HepG2 (cell line): Measurements from ENCODE around the gene ACOT8. TPM values are rescaled to one million over a fixed set of nuclear protein-coding genes. Genes with fewer than 3 reads are reported as not detected.

ENCODE experiments used
- ARID2 ChIP-seq: sonication (generic); formaldehyde crosslinking; IDR thresholded peaks from 2 replicates; pipeline ENCODE4 v1.8.1; 2022; ENCODE audit warnings: mild to moderate bottlenecking, missing genetic modification reagents, borderline replicate concordance
- BCLAF1 ChIP-seq: fragments of 450-650 bp; IDR thresholded peaks from 2 replicates; pipeline ENCODE4 v1.6.1; 2017; ENCODE audit warnings: mild to moderate bottlenecking
- HIVEP1 ChIP-seq: sonication (generic); formaldehyde crosslinking; IDR thresholded peaks from 2 replicates; pipeline ENCODE4 v1.4.0; 2020; ENCODE audit warnings: mild to moderate bottlenecking, missing genetic modification reagents
- HMG20B ChIP-seq: conservative IDR thresholded peaks from 2 replicates; pipeline ENCODE4 v1.6.1; 2016; ENCODE audit warnings: missing genetic modification reagents, missing compliant biosample characterization
- KDM3A ChIP-seq: IDR thresholded peaks from 2 replicates; pipeline ENCODE4 v1.6.1; 2018; ENCODE audit warnings: low read depth, missing compliant biosample characterization
- MYC ChIP-seq: sonication (generic); formaldehyde crosslinking; IDR thresholded peaks from 2 replicates; pipeline ENCODE4 v1.9.0; 2021; ENCODE audit warnings: missing genetic modification reagents, borderline replicate concordance
- PAWR ChIP-seq: sonication (generic); formaldehyde crosslinking; IDR thresholded peaks from 2 replicates; pipeline ENCODE4 v1.4.0; 2020; ENCODE audit warnings: missing genetic modification reagents, mild to moderate bottlenecking, borderline replicate concordance
- SMC3 ChIP-seq: IDR thresholded peaks from 2 replicates; pipeline ENCODE4 v1.6.1; 2011; ENCODE audit warnings: low read length, improper control_type of control experiment
- YEATS4 ChIP-seq: sonication (generic); formaldehyde crosslinking; IDR thresholded peaks from 2 replicates; pipeline ENCODE4 v1.4.0; 2020; ENCODE audit warnings: missing genetic modification reagents, borderline replicate concordance
- ZBTB40 ChIP-seq, 2 experiments: fragments of 450-650 bp in 1 of 2; sonication (generic) in 1 of 2; formaldehyde crosslinking in 1 of 2; IDR thresholded peaks; 2 replicates each; pipeline versions ENCODE4 v1.6.1 to v1.8.0; 2016 to 2022; ENCODE audit warnings: antibody characterized with exemption in 1 of 2, mild to moderate bottlenecking in 1 of 2, missing genetic modification reagents in 1 of 2
- ZNF180 ChIP-seq: sonication (generic); formaldehyde crosslinking; IDR thresholded peaks from 2 replicates; pipeline ENCODE4 v1.4.0; 2020; ENCODE audit warnings: low read depth, missing genetic modification reagents, borderline replicate concordance
- ZNF230 ChIP-seq: sonication (generic); formaldehyde crosslinking; IDR thresholded peaks from 2 replicates; pipeline ENCODE4 v1.4.0; 2020; ENCODE audit warnings: mild to moderate bottlenecking, missing genetic modification reagents
- ZNF574 ChIP-seq: sonication (generic); formaldehyde crosslinking; IDR thresholded peaks from 2 replicates; pipeline ENCODE4 v1.4.0; 2020; ENCODE audit warnings: missing genetic modification reagents
- polyA plus RNA-seq, 8 experiments: library from polyadenylated mRNA; depleted of rRNA in 3 of 8; stranded (reverse) in 7 of 8; unstranded in 1 of 8; fragments of >200 nt; fragmentation: Illumina TruSeq in 4 of 8; extraction: Trizol in 4 of 8; gene quantifications; 2 replicates each; pipeline versions ENCODE4 v1.2.1 to v1.2.3, GENCODE V29; 2011 to 2016; ENCODE audit warnings: low read depth in 4 of 8, missing spikeins in 1 of 8, mixed read lengths in 1 of 8; ENCODE audit not compliant: insufficient read depth in 1 of 8
- total RNA-seq, 5 experiments: library from RNA; depleted of rRNA; stranded (reverse); fragments of >200 nt; fragmentation: Illumina TruSeq; extraction: Trizol; gene quantifications; 2 replicates each; pipeline ENCODE4 v1.2.3, GENCODE V29; 2016; ENCODE audit warnings: low read depth in 1 of 5

The ACOT8 gene
- total and polyA plus RNA-seq, 2 of the 13 experiments (the other 11 are each of a cell fraction or from before 2014, with no cell fraction given): 31.4 to 45.5 TPM

- TF ChIP-seq ZBTB40 (IDR thresholded peaks at IDR 0.05) (no peak), ZBTB40 (CRISPR knock-in tag; IDR thresholded peaks at IDR 0.05) (no peak; the same call in 1 of the 2 replicates), HMG20B (no peak), PAWR (CRISPR knock-in tag) (no peak), YEATS4 (CRISPR knock-in tag) (peak; percentile 86; the same call in 1 of the 2 replicates), ZNF574 (peak; percentile 50), HIVEP1 (CRISPR knock-in tag) (peak; percentile 51; the same call in 1 of the 2 replicates), ZNF230 (CRISPR knock-in tag) (no peak), SMC3 (no peak), ZNF180 (CRISPR knock-in tag) (no peak), ARID2 (CRISPR knock-in tag) (peak; percentile 81; the same call in 1 of the 2 replicates), KDM3A (CRISPR knock-in tag) (peak; percentile 12; the same call in 1 of the 2 replicates), MYC (CRISPR knock-in tag) (peak; percentile 80), BCLAF1 (no peak)
These were observed 44.8 kb downstream of the ACOT8 start, which contains the start of gene UBE2C (continued) for GRCh38 chr20:45812157-45813005.
